HG03378 (cell line): ENCODE measurements around the gene ANKAR.
A peak's percentile ranks its signal among the peaks of the same experiment; 100 is the strongest.
"Not testable (repeated sequence)": the region's sequence is repeated elsewhere in the genome, so short reads cannot be mapped to it uniquely, and the experiment has no call there.

ENCODE experiments used
- ATAC-seq: cut with Tn5 transposase; IDR thresholded peaks from one replicate; pipeline ENCODE4 v1.9.1; 2021; ENCODE audit warnings: mild to moderate bottlenecking, moderate library complexity; ENCODE audit not compliant: unreplicated experiment

The ANKAR gene

GRCh38 chr2:189674374-189675112, at the start of gene ANKAR:
Gene ANKAR (plus strand): TSS chr2:189674670. CDS start chr2:189676491, 1,821 bp downstream.
- ATAC-seq = peak; percentile 91

- ATAC-seq = no peak
Observed at GRCh38 chr2:189625636-189626035, 48.8 kb upstream of the ANKAR start.

GRCh38 chr2:189627789-189628188, 46.7 kb upstream of the ANKAR start:
- ATAC-seq = no peak

- no peak for ATAC-seq
Observed at GRCh38 chr2:189628817-189629530, 45.5 kb upstream of the ANKAR start.

- no peak for ATAC-seq
Observed at GRCh38 chr2:189629531-189630453, 44.7 kb upstream of the ANKAR start.

- no peak for ATAC-seq
Observed at GRCh38 chr2:189631849-189632248, 42.6 kb upstream of the ANKAR start.

- no peak for ATAC-seq
Observed at GRCh38 chr2:189633392-189633811, 41.1 kb upstream of the ANKAR start.

- no peak for ATAC-seq
Observed at GRCh38 chr2:189635353-189635752, 39.1 kb upstream of the ANKAR start.

GRCh38 chr2:189638301-189639006, 36.0 kb upstream of the ANKAR start:
- no peak for ATAC-seq

GRCh38 chr2:189639007-189639609, 35.4 kb upstream of the ANKAR start:
- ATAC-seq = no peak

GRCh38 chr2:189641002-189641401, 33.5 kb upstream of the ANKAR start:
- no peak for ATAC-seq

GRCh38 chr2:189641590-189641989, 32.9 kb upstream of the ANKAR start:
- no peak for ATAC-seq

GRCh38 chr2:189646521-189646920, 27.9 kb upstream of the ANKAR start:
- ATAC-seq = no peak

GRCh38 chr2:189648846-189649509, 25.5 kb upstream of the ANKAR start:
- no peak for ATAC-seq

GRCh38 chr2:189651284-189651683, 23.2 kb upstream of the ANKAR start:
- ATAC-seq = no peak

- ATAC-seq = not testable (repeated sequence)
Observed at GRCh38 chr2:189653464-189653863, 21.0 kb upstream of the ANKAR start.

GRCh38 chr2:189654641-189655040, 19.8 kb upstream of the ANKAR start:
- ATAC-seq = no peak

- no peak for ATAC-seq
Observed at GRCh38 chr2:189657867-189658266, 16.6 kb upstream of the ANKAR start.

GRCh38 chr2:189658306-189659212, 15.9 kb upstream of the ANKAR start:
- no peak for ATAC-seq
